HepG2 (cell line): ENCODE data around the gene ADI1. TPM values are rescaled to one million over a fixed set of nuclear protein-coding genes. Genes with fewer than 3 reads are reported as not detected.
A peak's percentile ranks its signal among the peaks of the same experiment; 100 is the strongest.

Experiments
- BRF2 ChIP-seq: sonication (generic); formaldehyde crosslinking; IDR thresholded peaks from 2 replicates; pipeline ENCODE4 v1.8.1; 2022; ENCODE audit warnings: mild to moderate bottlenecking, missing genetic modification reagents
- DBP ChIP-seq: sonication (generic); formaldehyde crosslinking; IDR thresholded peaks from 2 replicates; pipeline ENCODE4 v1.4.0; 2020; ENCODE audit warnings: missing genetic modification reagents; ENCODE audit errors: not compliant biosample characterization
- DNMT3B ChIP-seq: conservative IDR thresholded peaks from 2 replicates; pipeline ENCODE4 v1.6.1; 2016; ENCODE audit warnings: missing biosample characterization, control low read depth
- IKZF1 ChIP-seq: fragments of 450-650 bp; IDR thresholded peaks from 2 replicates; pipeline ENCODE4 v1.7.1; 2016
- MAFK ChIP-seq, 2 experiments: IDR thresholded peaks in 1 of 2; conservative IDR thresholded peaks in 1 of 2; 2 replicates each; pipeline ENCODE4 v1.6.1; 2011; ENCODE audit warnings: improper control_type of control experiment in 2 of 2, low read length in 2 of 2
- MED13 ChIP-seq: sonication (generic); formaldehyde crosslinking; IDR thresholded peaks from 2 replicates; pipeline ENCODE4 v1.5.0; 2020; ENCODE audit warnings: missing genetic modification reagents
- MTA3 ChIP-seq: sonication (generic); formaldehyde crosslinking; IDR thresholded peaks from 2 replicates; pipeline ENCODE4 v1.4.0; 2020; ENCODE audit warnings: missing genetic modification reagents
- NR2F2 ChIP-seq: IDR thresholded peaks from 2 replicates; pipeline ENCODE4 v1.6.1; 2012; ENCODE audit warnings: low read depth, inconsistent platforms, borderline replicate concordance
- PHF8 ChIP-seq: sonication (generic); formaldehyde crosslinking; IDR thresholded peaks from 2 replicates; pipeline ENCODE4 v1.5.0; 2020; ENCODE audit warnings: missing genetic modification reagents
- SCMH1 ChIP-seq: sonication (generic); formaldehyde crosslinking; IDR thresholded peaks from 2 replicates; pipeline ENCODE4 v1.9.0; 2021; ENCODE audit warnings: missing genetic modification reagents, mild to moderate bottlenecking, borderline replicate concordance
- SIN3B ChIP-seq: fragments of 150-350 bp; IDR thresholded peaks from 2 replicates; pipeline ENCODE4 v1.6.1; 2014; ENCODE audit warnings: low read length
- TOPORS ChIP-seq: sonication (generic); formaldehyde crosslinking; IDR thresholded peaks from 2 replicates; pipeline ENCODE4 v1.8.0; 2023; ENCODE audit warnings: mild to moderate bottlenecking, missing genetic modification reagents
- TRAFD1 ChIP-seq: sonication (generic); formaldehyde crosslinking; IDR thresholded peaks from 2 replicates; pipeline ENCODE4 v1.5.1; 2020; ENCODE audit warnings: missing genetic modification reagents, mild to moderate bottlenecking, borderline replicate concordance
- ZMYM3 ChIP-seq: sonication (generic); formaldehyde crosslinking; IDR thresholded peaks from 2 replicates; pipeline ENCODE4 v1.5.1; 2020; ENCODE audit warnings: mild to moderate bottlenecking, missing genetic modification reagents
- ZNF292 ChIP-seq: sonication (generic); formaldehyde crosslinking; IDR thresholded peaks from 2 replicates; pipeline ENCODE4 v1.8.1; 2022; ENCODE audit warnings: mild to moderate bottlenecking, low read depth, missing genetic modification reagents, borderline replicate concordance
- ZNF362 ChIP-seq: sonication (generic); formaldehyde crosslinking; IDR thresholded peaks from 2 replicates; pipeline ENCODE4 v1.4.0; 2020; ENCODE audit warnings: missing genetic modification reagents, mild to moderate bottlenecking, borderline replicate concordance
- ZNF414 ChIP-seq: sonication (generic); formaldehyde crosslinking; IDR thresholded peaks from 2 replicates; pipeline ENCODE4 v1.5.0; 2020; ENCODE audit warnings: missing genetic modification reagents
- ZNF468 ChIP-seq: sonication (generic); formaldehyde crosslinking; IDR thresholded peaks from 2 replicates; pipeline ENCODE4 v1.8.0; 2022; ENCODE audit warnings: mild to moderate bottlenecking, moderate library complexity, missing genetic modification reagents
- ZNF766 ChIP-seq: sonication (generic); formaldehyde crosslinking; IDR thresholded peaks from 2 replicates; pipeline ENCODE4 v1.5.0; 2020; ENCODE audit warnings: missing genetic modification reagents, borderline replicate concordance
- ZNF770 ChIP-seq: sonication (generic); formaldehyde crosslinking; IDR thresholded peaks from 2 replicates; pipeline ENCODE4 v1.5.0; 2020; ENCODE audit warnings: mild to moderate bottlenecking, missing genetic modification reagents
- ZSCAN31 ChIP-seq: sonication (generic); formaldehyde crosslinking; IDR thresholded peaks from 2 replicates; pipeline ENCODE4 v1.5.0; 2020; ENCODE audit warnings: low read depth, mild to moderate bottlenecking, missing genetic modification reagents
- polyA plus RNA-seq, 8 experiments: library from polyadenylated mRNA; depleted of rRNA in 3 of 8; stranded (reverse) in 7 of 8; unstranded in 1 of 8; fragments of >200 nt; fragmentation: Illumina TruSeq in 4 of 8; extraction: Trizol in 4 of 8; gene quantifications; 2 replicates each; pipeline versions ENCODE4 v1.2.1 to v1.2.3, GENCODE V29; 2011 to 2016; ENCODE audit warnings: low read depth in 4 of 8, missing spikeins in 1 of 8, mixed read lengths in 1 of 8; ENCODE audit not compliant: insufficient read depth in 1 of 8
- total RNA-seq, 5 experiments: library from RNA; depleted of rRNA; stranded (reverse); fragments of >200 nt; fragmentation: Illumina TruSeq; extraction: Trizol; gene quantifications; 2 replicates each; pipeline ENCODE4 v1.2.3, GENCODE V29; 2016; ENCODE audit warnings: low read depth in 1 of 5

Gene ADI1
- total and polyA plus RNA-seq, 2 of the 13 experiments (the other 11 are each of a cell fraction or from before 2014, with no cell fraction given) = 28.7 to 123 TPM

GRCh38 chr2:3519255-3520205 is at the start of gene ADI1 (continued):
- TF ChIP-seq ZNF414 (CRISPR knock-in tag) (peak; percentile 87), ZNF770 (peak; percentile 83), NR2F2 (0 out of 2 replicates have a peak, but pooled peaks have one; percentile 31), ZNF292 (CRISPR knock-in tag) (peak; percentile 56; the same call in 1 of the 2 replicates), TOPORS (CRISPR knock-in tag) (peak; percentile 95), TRAFD1 (CRISPR knock-in tag) (0 out of 2 replicates have a peak, but pooled peaks have one; percentile 59), PHF8 (CRISPR knock-in tag) (peak; percentile 88), DNMT3B (CRISPR knock-in tag) (peak; percentile 79; the same call in 1 of the 2 replicates), SIN3B (no peak), SCMH1 (CRISPR knock-in tag) (no peak), MTA3 (CRISPR knock-in tag) (0 out of 2 replicates have a peak, but pooled peaks have one; percentile 26), BRF2 (CRISPR knock-in tag) (peak; percentile 100), DBP (CRISPR knock-in tag) (peak; percentile 83), ZNF468 (CRISPR knock-in tag) (no peak), ZNF766 (CRISPR knock-in tag) (peak; percentile 96), ZSCAN31 (CRISPR knock-in tag) (no peak; the same call in none of the 2 replicates), IKZF1 (no peak), ZNF362 (CRISPR knock-in tag) (peak; percentile 34; the same call in 1 of the 2 replicates), ZMYM3 (CRISPR knock-in tag) (peak; percentile 28; the same call in 1 of the 2 replicates), MED13 (CRISPR knock-in tag) (peak; percentile 86; the same call in 1 of the 2 replicates), MAFK (conservative IDR thresholded peaks at IDR 0.05 in 1 of 2, IDR thresholded peaks at IDR 0.05 in 1 of 2; ENCODE audit: low read length in 2 of 2) (peak; percentile 89 to 90)
